H9 (cell line): ENCODE results near the gene ARRDC1. TPM values are rescaled to one million over a fixed set of nuclear protein-coding genes. Genes with fewer than 3 reads are reported as not detected.

Experiments used
- DNase-seq: peaks from one replicate; pipeline ENCODE4 v3.0.0-alpha.2; 2017
- H2AFZ ChIP-seq: one replicate; pipeline ENCODE4 v1.6.1; 2013; ENCODE audit warnings: mild to moderate bottlenecking, low read length, control low read depth, moderate library complexity
- H2AK5ac ChIP-seq: 2 replicates; pipeline ENCODE4 v1.6.1; 2013; ENCODE audit warnings: low read length, control low read depth, mixed read lengths; ENCODE audit not compliant: insufficient read length
- H2BK120ac ChIP-seq: one replicate; pipeline ENCODE4 v1.6.1; 2013; ENCODE audit warnings: low read depth, mild to moderate bottlenecking, low read length, control low read depth, inconsistent platforms; ENCODE audit not compliant: poor library complexity, severe bottlenecking
- H2BK12ac ChIP-seq: 2 replicates; pipeline ENCODE4 v1.6.1; 2013; ENCODE audit warnings: low read length, control low read depth, mixed read lengths, low read depth; ENCODE audit not compliant: insufficient read length
- H2BK15ac ChIP-seq: 2 replicates; pipeline ENCODE4 v1.6.1; 2013; ENCODE audit warnings: low read depth, low read length, control low read depth
- H2BK20ac ChIP-seq: one replicate; pipeline ENCODE4 v1.6.1; 2013; ENCODE audit warnings: low read depth, mild to moderate bottlenecking, low read length, control low read depth, inconsistent platforms; ENCODE audit not compliant: poor library complexity, severe bottlenecking
- H2BK5ac ChIP-seq: 2 replicates; pipeline ENCODE4 v1.6.1; 2013; ENCODE audit warnings: low read length, control low read depth, mixed read lengths; ENCODE audit not compliant: insufficient read length
- H3K14ac ChIP-seq: 2 replicates; pipeline ENCODE4 v1.6.1; 2013; ENCODE audit warnings: low read length, control low read depth; ENCODE audit not compliant: insufficient read depth
- H3K18ac ChIP-seq: 2 replicates; pipeline ENCODE4 v1.6.1; 2013; ENCODE audit warnings: low read depth, mild to moderate bottlenecking, mixed read lengths, low read length, control low read depth; ENCODE audit not compliant: insufficient read length
- H3K23ac ChIP-seq: 2 replicates; pipeline ENCODE4 v1.6.1; 2013; ENCODE audit warnings: low read length, control low read depth, mixed read lengths, low read depth; ENCODE audit not compliant: insufficient read length
- H3K23me2 ChIP-seq: 2 replicates; pipeline ENCODE4 v1.6.1; 2013; ENCODE audit warnings: low read depth, mild to moderate bottlenecking, mixed read lengths, low read length, control low read depth; ENCODE audit not compliant: insufficient read length, poor library complexity, severe bottlenecking
- H3K27ac ChIP-seq: 2 replicates; pipeline ENCODE4 v1.5.1; 2013; ENCODE audit warnings: low read length, control low read depth, mixed read lengths, low read depth; ENCODE audit not compliant: insufficient read length
- H3K27me3 ChIP-seq: 2 replicates; pipeline ENCODE4 v1.6.1; 2013; ENCODE audit warnings: low read length, control low read depth, inconsistent platforms; ENCODE audit not compliant: insufficient read depth
- H3K4ac ChIP-seq: 2 replicates; pipeline ENCODE4 v1.6.1; 2013; ENCODE audit warnings: low read depth, mild to moderate bottlenecking, control low read depth, inconsistent platforms, low read length, moderate library complexity
- H3K4me1 ChIP-seq: 2 replicates; pipeline ENCODE4 v1.6.1; 2013; ENCODE audit warnings: low read length, control low read depth, inconsistent platforms; ENCODE audit not compliant: insufficient read depth
- H3K4me2 ChIP-seq: 2 replicates; pipeline ENCODE4 v1.6.1; 2013; ENCODE audit warnings: low read length, control low read depth, mixed read lengths; ENCODE audit not compliant: insufficient read length, insufficient read depth
- H3K56ac ChIP-seq: 2 replicates; pipeline ENCODE4 v1.6.1; 2013; ENCODE audit warnings: low read depth, mild to moderate bottlenecking, mixed read lengths, low read length, control low read depth; ENCODE audit not compliant: insufficient read length
- H3K79me1 ChIP-seq: 2 replicates; pipeline ENCODE4 v1.6.1; 2013; ENCODE audit warnings: low read depth, mild to moderate bottlenecking, moderate library complexity, low read length, control low read depth, inconsistent platforms; ENCODE audit not compliant: insufficient read depth, poor library complexity, severe bottlenecking
- H3K79me2 ChIP-seq: 2 replicates; pipeline ENCODE4 v1.6.1; 2013; ENCODE audit warnings: low read length, control low read depth, inconsistent platforms; ENCODE audit not compliant: insufficient read depth
- H3K9ac ChIP-seq: 2 replicates; pipeline ENCODE4 v1.6.1; 2013; ENCODE audit warnings: low read length, control low read depth, mixed read lengths; ENCODE audit not compliant: insufficient read length; ENCODE audit errors: extremely low read depth
- H3K9me3 ChIP-seq: one replicate; pipeline ENCODE4 v1.6.1; 2013; ENCODE audit warnings: low read depth, low read length, inconsistent platforms; ENCODE audit not compliant: control insufficient read depth
- H3T11ph ChIP-seq: one replicate; pipeline ENCODE4 v1.6.1; 2013; ENCODE audit warnings: mild to moderate bottlenecking, low read length, control low read depth, inconsistent platforms
- H4K20me1 ChIP-seq: one replicate; pipeline ENCODE4 v1.6.1; 2013; ENCODE audit not compliant: control insufficient read depth, insufficient read length, insufficient read depth
- H4K5ac ChIP-seq: 2 replicates; pipeline ENCODE4 v1.6.1; 2013; ENCODE audit warnings: low read depth, mild to moderate bottlenecking, mixed read lengths, low read length, control low read depth; ENCODE audit not compliant: insufficient read length
- H4K8ac ChIP-seq: replicated peaks from 2 replicates; pipeline ENCODE4 v1.6.1; 2013; ENCODE audit warnings: low read length, control low read depth, mixed read lengths, low read depth; ENCODE audit not compliant: insufficient read length
- H4K91ac ChIP-seq: 2 replicates; pipeline ENCODE4 v1.6.1; 2013; ENCODE audit warnings: low read depth, mild to moderate bottlenecking, moderate library complexity, mixed read lengths, low read length, control low read depth; ENCODE audit not compliant: insufficient read length
- H3K27ac Mint-ChIP-seq, 3 experiments: 2 replicates in 2 of 3; 3 replicates in 1 of 3; pipeline ENCODE4 v1.8.0; 2020 to 2021; ENCODE audit warnings: mixed read lengths in 3 of 3, mild to moderate bottlenecking in 1 of 3, moderate library complexity in 1 of 3
- H3K27me3 Mint-ChIP-seq: 2 replicates; pipeline ENCODE4 v1.8.0; 2021; ENCODE audit warnings: low read depth, mild to moderate bottlenecking, moderate library complexity, mixed read lengths
- H3K36me3 Mint-ChIP-seq, 3 experiments: 2 replicates in 2 of 3; 3 replicates in 1 of 3; pipeline ENCODE4 v1.8.0; 2020 to 2021; ENCODE audit warnings: low read depth in 3 of 3, mixed read lengths in 3 of 3; ENCODE audit not compliant: insufficient read depth in 1 of 3
- H3K4me1 Mint-ChIP-seq, 2 experiments: 2 replicates each; pipeline ENCODE4 v1.8.0; 2020; ENCODE audit warnings: mixed read lengths in 2 of 2
- H3K4me3 Mint-ChIP-seq, 2 experiments: 2 replicates in 1 of 2; 3 replicates in 1 of 2; pipeline ENCODE4 v1.8.0; 2020 to 2021; ENCODE audit warnings: mild to moderate bottlenecking in 2 of 2, mixed read lengths in 2 of 2, moderate library complexity in 1 of 2
- H3K9me3 Mint-ChIP-seq, 2 experiments: 2 replicates in 1 of 2; 3 replicates in 1 of 2; pipeline ENCODE4 v1.8.0; 2020; ENCODE audit warnings: mild to moderate bottlenecking in 2 of 2, mixed read lengths in 2 of 2, moderate library complexity in 1 of 2
- CTCF ChIP-seq: fragments of 200-600 bp; sonication (generic); conservative IDR thresholded peaks from 3 replicates; pipeline ENCODE4 v1.8.0; 2021; ENCODE audit warnings: antibody characterized with exemption, mild to moderate bottlenecking
- WGBS: extraction: QIAGEN DNeasy Blood & Tissue Kit; methylation state at CpG from one replicate; pipeline ENCODE4 v1.1.7; 2013; ENCODE audit warnings: missing lambda C conversion rate, low lambda C conversion rate, mixed read lengths; ENCODE audit not compliant: insufficient read length; ENCODE audit errors: extremely low coverage; 5-methylcytosine and 5-hydroxymethylcytosine counted together
- total RNA-seq: library from RNA; stranded (reverse); gene quantifications from 2 replicates; pipeline ENCODE4 v1.2.1, GENCODE V29; 2021

ARRDC1 gene
- total RNA-seq, 1 experiment from 2014 or later = 34.4 TPM

- Histone ChIP-seq H3K79me2 (no peaks in the 10 kb centered on the region), H3T11ph (no peak overlapping the region), H2BK12ac (no peak overlapping the region), H2BK5ac (no peak overlapping the region), H2BK20ac (no peak overlapping the region), H3K27ac (no peak overlapping the region), H3K4me2 (peak overlapping the region; percentile 33), H2BK120ac (no peak overlapping the region), H3K18ac (no peak overlapping the region), H3K4ac (no peak overlapping the region), H3K4me1 (no peaks in the 10 kb centered on the region; the same call in 1 of the 2 replicates), H3K27me3 (no peaks in the 10 kb centered on the region; the same call in 1 of the 2 replicates), H3K9ac (no peak overlapping the region), H3K79me1 (no peaks in the 10 kb centered on the region), H4K20me1 (no peaks in the 10 kb centered on the region), H4K8ac (no peak overlapping the region), H2AK5ac (no peak overlapping the region), H3K9me3 (no peaks in the 10 kb centered on the region), H3K56ac (no peak overlapping the region), H3K23me2 (peaks cover 7% of the 10 kb centered on the region), H4K5ac (no peak overlapping the region), H3K23ac (no peak overlapping the region), H4K91ac (no peak overlapping the region), H2BK15ac (no peak overlapping the region), H3K14ac (no peak overlapping the region; the same call in 1 of the 2 replicates), H2AFZ (no peak overlapping the region)
- DNase-seq = no peak
- Mint-ChIP-seq H3K4me1 (peaks cover 20 to 29% of the 10 kb centered on the region in 2 experiments), H3K27ac (peak overlapping the region in 1 of 3 experiments; percentile 91; a peak in 1 of 7 replicates), H3K4me3 (peak overlapping the region; percentile 54 to 73), H3K9me3 (no peaks in the 10 kb centered on the region), H3K27me3 (peaks cover 26% of the 10 kb centered on the region), H3K36me3 (no peaks in the 10 kb centered on the region; a peak in 1 of 7 replicates)
- no peak for TF ChIP-seq CTCF
- WGBS = no CpG with 5 or more reads among the region's 49 CpGs
Measured at GRCh38 chr9:137604345-137605086, 970 bp upstream of the ARRDC1 start.
